DND-41 (cell line): Measurements from ENCODE around the gene CLUH.

Experiments
- EZH2 ChIP-seq: IDR thresholded peaks from 3 replicates; pipeline ENCODE4 v1.6.1; 2012; ENCODE audit warnings: borderline replicate concordance, low read depth, mild to moderate bottlenecking, moderate library complexity, low read length, inconsistent platforms; ENCODE audit not compliant: severe bottlenecking
- TF ChIP-seq, protein P1 (sequence below): IDR thresholded peaks from 2 replicates; pipeline ENCODE4 v1.5.1; 2012; ENCODE audit warnings: borderline replicate concordance, low read length, moderate library complexity, mild to moderate bottlenecking; ENCODE audit not compliant: poor library complexity, severe bottlenecking; ENCODE audit errors: extremely low read depth

DNA sequence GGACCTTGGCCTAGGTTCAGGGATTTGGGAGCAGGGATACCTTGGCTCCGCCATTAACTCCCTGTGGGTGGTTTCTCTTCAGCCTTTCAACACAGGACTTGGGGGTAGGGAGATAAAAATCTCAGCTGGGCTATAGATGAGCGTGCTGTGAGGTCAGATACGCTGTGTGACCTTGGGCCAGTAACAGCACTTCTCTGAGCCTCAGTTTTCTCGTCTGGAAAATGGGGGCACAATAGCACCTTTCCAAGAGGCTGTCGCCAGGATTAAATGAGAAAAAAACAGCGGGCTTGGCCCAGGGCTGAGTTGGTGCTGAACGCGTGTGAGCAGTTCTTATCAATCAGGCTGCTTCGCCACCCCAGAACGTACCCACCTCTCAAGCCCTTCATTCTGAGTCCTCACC is 20.2 kb upstream of the CLUH start:
- TF ChIP-seq, protein P1, sequence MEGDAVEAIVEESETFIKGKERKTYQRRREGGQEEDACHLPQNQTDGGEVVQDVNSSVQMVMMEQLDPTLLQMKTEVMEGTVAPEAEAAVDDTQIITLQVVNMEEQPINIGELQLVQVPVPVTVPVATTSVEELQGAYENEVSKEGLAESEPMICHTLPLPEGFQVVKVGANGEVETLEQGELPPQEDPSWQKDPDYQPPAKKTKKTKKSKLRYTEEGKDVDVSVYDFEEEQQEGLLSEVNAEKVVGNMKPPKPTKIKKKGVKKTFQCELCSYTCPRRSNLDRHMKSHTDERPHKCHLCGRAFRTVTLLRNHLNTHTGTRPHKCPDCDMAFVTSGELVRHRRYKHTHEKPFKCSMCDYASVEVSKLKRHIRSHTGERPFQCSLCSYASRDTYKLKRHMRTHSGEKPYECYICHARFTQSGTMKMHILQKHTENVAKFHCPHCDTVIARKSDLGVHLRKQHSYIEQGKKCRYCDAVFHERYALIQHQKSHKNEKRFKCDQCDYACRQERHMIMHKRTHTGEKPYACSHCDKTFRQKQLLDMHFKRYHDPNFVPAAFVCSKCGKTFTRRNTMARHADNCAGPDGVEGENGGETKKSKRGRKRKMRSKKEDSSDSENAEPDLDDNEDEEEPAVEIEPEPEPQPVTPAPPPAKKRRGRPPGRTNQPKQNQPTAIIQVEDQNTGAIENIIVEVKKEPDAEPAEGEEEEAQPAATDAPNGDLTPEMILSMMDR: no peak
- no peak for TF ChIP-seq EZH2
